Neural cell (in vitro differentiated cells): Measurements from ENCODE around the gene NKAIN2.

ENCODE experiments used
- CTCF ChIP-seq: fragments of 450-650 bp; IDR thresholded peaks from 2 replicates; pipeline ENCODE4 v1.5.1; 2014; ENCODE audit warnings: antibody characterized with exemption, mild to moderate bottlenecking, moderate library complexity; ENCODE audit not compliant: poor library complexity, severe bottlenecking
- EP300 ChIP-seq: fragments of 450-650 bp; conservative IDR thresholded peaks from 2 replicates; pipeline ENCODE4 v1.6.1; 2014; ENCODE audit warnings: antibody characterized with exemption, mild to moderate bottlenecking, moderate library complexity; ENCODE audit not compliant: poor library complexity, severe bottlenecking
- EZH2 ChIP-seq: fragments of 200-600, 300-800 bp; shearing (Covaris generic), sonication (generic); IDR thresholded peaks from 2 replicates; pipeline ENCODE4 v1.6.1; 2014; ENCODE audit warnings: antibody characterized with exemption, low read length, borderline replicate concordance, mild to moderate bottlenecking; ENCODE audit not compliant: insufficient read depth, poor library complexity, severe bottlenecking
- POLR2AphosphoS5 ChIP-seq: IDR thresholded peaks from 2 replicates; pipeline ENCODE4 v1.6.1; 2012
- REST ChIP-seq: IDR thresholded peaks from 2 replicates; pipeline ENCODE4 v1.6.1; 2012; ENCODE audit warnings: borderline replicate concordance

- no peak for TF ChIP-seq POLR2AphosphoS5
- TF ChIP-seq CTCF: no peak
- TF ChIP-seq REST: no peak
- no peak for TF ChIP-seq EP300
- TF ChIP-seq EZH2: no peak
Measured at GRCh38 chr6:123830120-123830519, 26.5 kb downstream of the NKAIN2 start.
